GM10266 (cell line): ENCODE measurements around the gene SLC15A2.

ENCODE experiments used
- DNase-seq: peaks from one replicate; pipeline ENCODE4 v3.0.0; 2012; ENCODE audit errors: extremely low spot score
- TF ChIP-seq, protein P1 (sequence below): IDR thresholded peaks from 2 replicates; pipeline ENCODE4 v1.5.1; 2012; ENCODE audit warnings: mild to moderate bottlenecking, low read depth; ENCODE audit not compliant: control insufficient read depth, insufficient read depth; ENCODE audit errors: missing control alignments

SLC15A2 gene

DNA sequence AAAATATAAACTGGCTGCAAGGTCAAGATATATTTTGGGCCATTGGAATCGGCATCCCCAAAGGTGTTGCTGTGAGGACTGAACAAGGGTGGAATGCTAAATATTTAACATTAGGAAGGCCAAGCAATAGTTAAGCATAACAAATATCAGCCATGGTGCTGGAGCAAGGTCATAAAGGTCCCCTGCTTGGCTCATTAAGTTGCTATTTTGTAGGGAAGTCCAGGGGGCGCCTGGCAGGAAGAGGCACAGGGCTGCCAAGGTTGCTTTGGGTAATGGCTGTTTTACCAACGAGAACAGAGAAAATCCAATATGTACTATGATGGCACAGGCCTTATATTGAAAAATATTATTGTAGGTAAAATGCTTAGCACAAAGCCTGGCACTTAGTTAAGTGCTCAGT lies 62.2 kb downstream of the SLC15A2 start:
- TF ChIP-seq, protein P1, sequence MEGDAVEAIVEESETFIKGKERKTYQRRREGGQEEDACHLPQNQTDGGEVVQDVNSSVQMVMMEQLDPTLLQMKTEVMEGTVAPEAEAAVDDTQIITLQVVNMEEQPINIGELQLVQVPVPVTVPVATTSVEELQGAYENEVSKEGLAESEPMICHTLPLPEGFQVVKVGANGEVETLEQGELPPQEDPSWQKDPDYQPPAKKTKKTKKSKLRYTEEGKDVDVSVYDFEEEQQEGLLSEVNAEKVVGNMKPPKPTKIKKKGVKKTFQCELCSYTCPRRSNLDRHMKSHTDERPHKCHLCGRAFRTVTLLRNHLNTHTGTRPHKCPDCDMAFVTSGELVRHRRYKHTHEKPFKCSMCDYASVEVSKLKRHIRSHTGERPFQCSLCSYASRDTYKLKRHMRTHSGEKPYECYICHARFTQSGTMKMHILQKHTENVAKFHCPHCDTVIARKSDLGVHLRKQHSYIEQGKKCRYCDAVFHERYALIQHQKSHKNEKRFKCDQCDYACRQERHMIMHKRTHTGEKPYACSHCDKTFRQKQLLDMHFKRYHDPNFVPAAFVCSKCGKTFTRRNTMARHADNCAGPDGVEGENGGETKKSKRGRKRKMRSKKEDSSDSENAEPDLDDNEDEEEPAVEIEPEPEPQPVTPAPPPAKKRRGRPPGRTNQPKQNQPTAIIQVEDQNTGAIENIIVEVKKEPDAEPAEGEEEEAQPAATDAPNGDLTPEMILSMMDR, result no peak
- no peak for DNase-seq

DNA sequence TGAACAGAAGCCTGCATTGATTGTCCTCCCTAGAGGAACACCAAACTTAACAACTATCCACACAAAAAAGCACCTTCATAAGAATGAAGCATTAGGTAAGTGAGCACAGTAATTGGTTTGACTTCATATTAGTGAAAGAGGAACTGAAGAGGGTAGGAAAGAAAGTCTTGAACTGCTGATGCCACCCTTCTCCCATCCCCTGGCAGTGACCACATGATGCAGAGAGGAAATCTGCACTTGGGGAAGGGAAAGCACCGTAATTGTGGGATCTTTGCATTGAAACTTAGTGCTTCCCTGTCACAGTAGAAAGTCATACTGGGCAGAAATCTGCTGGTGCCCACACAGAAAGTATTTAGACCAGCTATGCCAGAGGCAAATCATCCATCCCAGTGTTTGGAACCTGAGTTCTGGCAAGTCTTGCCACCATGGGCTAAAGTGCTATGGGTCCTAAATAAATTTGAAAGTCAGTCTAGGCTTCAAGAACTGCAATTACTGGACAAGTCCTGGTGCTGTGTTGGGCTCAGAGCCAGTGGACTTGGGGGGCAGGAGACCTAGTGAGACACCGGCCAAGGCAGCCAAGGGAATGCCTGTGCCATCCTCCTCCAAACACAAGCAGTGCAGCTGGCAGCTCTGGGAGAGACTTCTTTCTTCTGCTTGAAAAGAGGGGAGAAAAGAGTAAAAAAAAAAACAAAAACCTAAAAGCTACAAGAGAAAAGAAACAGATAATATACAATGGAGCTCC lies 63.6 kb downstream of the SLC15A2 start:
- DNase-seq, result no peak
- TF ChIP-seq, protein P1, result no peak

DNA sequence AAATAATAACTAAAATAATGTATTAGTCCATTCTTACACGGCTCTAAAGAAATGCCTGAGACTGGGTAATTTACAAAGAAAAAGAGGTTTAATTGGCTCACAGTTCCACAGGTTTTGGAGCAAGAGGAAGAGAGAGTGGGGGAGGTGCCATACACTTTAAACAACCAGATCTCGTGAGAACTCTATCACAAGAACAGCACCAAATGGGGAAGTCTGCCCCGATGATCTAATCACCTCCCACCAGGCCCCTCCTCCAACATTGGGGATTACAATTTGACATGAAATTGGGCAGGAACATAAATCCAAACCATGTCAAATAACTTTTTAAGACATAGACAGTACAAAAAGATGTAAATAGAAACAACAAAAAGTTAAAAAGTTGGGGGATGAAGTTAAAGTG lies 64.6 kb downstream of the SLC15A2 start:
- TF ChIP-seq, protein P1, result no peak
- no peak for DNase-seq

DNA sequence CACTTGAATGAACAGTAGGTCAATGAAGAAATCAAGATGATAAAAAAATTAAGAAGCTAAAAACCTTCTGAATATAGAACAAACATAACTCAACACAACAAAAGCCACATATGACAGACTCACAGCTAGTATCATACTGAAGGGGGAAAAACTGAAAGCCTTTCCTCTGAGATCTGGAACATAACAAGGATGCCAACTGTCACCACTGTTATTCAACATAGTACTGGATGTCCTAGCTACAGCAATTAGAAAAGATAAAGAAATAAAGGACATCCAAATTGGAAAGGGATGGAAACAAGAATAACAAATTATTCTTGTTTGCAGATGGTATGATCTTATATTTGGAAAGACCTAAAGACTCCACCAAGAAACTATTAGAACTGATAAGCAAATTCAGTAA lies 67.1 kb downstream of the SLC15A2 start:
- TF ChIP-seq, protein P1, result no peak
- no peak for DNase-seq

DNA sequence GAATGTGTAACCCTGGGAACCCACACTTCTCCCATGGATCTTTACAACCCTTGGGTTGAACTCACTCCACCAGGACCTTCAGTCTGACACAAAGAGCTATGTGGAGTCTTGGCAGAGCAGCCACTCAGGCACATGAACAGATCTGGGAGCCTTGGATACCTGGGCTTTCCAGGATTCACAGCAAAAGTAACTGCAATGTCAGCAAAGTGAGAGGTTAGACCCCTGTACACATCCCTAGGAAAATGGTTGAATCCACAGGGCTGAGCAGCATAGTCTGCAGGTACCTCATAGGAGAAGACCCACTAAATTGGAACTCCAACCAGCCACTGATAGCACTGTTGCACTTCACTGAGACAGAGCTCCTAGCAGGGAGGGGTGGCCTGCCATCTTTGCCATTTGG lies 68.2 kb downstream of the SLC15A2 start:
- TF ChIP-seq, protein P1, result no peak
- DNase-seq, result no peak

DNA sequence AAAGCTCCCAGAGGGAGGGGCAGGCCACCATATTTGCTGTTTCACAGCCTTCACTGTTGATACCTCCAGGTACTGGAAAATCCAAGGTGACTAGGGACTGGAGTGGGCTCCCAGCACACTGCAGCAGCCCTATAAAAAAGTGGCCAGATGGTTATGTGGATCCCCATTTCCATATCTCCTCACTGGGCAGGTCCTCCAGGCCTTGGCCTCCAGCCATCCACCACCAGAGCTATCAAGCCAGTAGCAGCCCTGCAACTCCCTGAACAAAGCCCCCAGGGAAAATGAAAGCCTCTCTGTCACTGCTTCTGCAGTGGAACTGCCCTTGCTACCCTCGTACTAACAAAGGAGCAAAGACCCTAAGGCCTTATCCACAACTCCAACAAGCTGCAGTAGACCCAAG lies 69.4 kb downstream of the SLC15A2 start:
- no peak for DNase-seq
- TF ChIP-seq, protein P1, result no peak

DNA sequence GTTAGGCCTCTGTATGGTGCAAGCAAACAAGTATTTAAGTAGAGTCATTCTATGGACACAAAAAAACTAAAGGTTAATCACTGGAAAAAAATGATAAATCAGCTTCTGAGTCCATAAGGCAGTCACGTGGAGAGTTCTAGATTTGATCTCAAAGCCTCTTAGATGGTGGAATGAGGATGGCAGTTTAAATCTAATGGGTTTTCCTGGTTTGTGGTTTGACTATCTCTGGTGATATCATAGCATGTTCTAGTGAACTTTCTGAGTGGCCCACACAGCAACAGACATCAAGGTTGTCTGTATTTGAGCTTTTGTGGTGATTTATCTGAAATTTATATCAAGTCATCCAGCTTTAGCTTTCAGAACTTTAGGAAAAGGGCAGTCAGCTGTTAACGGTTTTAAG lies 75.4 kb downstream of the SLC15A2 start:
- no peak for DNase-seq
- TF ChIP-seq, protein P1, result no peak
